ENCODE data around the gene SKOR1. TPM values are rescaled to one million over a fixed set of nuclear protein-coding genes. Genes with fewer than 3 reads are reported as not detected.

SKOR1 gene
- total and polyA plus RNA-seq, 2 of the 8 experiments (the other 6 are each of a cell fraction or from before 2014, with no cell fraction given): 0.03 to 0.11 TPM

DNA sequence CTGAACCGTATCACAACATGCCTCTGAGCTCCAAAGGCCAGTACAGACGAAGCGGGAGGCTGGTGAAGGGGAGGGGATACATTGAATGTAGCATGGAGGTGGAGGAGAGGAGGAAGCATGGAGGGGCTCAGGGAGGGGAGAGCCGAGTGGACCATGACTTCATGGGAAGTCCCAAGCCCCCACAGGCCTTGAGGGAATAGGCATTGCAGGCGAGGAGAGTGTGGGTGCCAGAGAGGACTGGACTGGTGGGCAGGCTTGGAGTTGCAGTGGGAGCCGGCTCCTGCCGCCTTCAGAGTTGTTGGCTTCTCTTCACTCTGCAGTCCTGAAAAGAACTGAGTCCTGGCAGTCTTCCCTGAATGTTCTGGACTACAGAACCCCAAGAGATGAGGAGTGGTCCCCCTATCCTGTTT is 17.8 kb downstream of the SKOR1 start (continued):
- TF ChIP-seq CHD7 (IDR thresholded peaks at IDR 0.05; ENCODE audit: insufficient replicate concordance, low read length) (no peak), HDAC2 (IDR thresholded peaks at IDR 0.05; ENCODE audit: borderline replicate concordance in 1 of 2, low read depth in 2 of 2, low read length in 2 of 2) (no peak), SIRT6 (IDR thresholded peaks at IDR 0.05; ENCODE audit: low read length) (no peak), CHD2 (IDR thresholded peaks at IDR 0.05; ENCODE audit: low read length) (no peak), NRF1 (IDR thresholded peaks at IDR 0.05; ENCODE audit: low read depth, low read length) (no peak), POLR2AphosphoS5 (IDR thresholded peaks at IDR 0.05; ENCODE audit: low read depth, low read length) (no peak), TEAD4 (IDR thresholded peaks at IDR 0.05; ENCODE audit: low read depth, low read length) (no peak), TCF12 (IDR thresholded peaks at IDR 0.05; ENCODE audit: low read depth, low read length) (no peak), BRCA1 (IDR thresholded peaks at IDR 0.05; ENCODE audit: low read depth, low read length) (no peak)
